Endothelial cell (in vitro differentiated cells): ENCODE data around the gene FBLN2. TPM values are rescaled to one million over a fixed set of nuclear protein-coding genes. Genes with fewer than 3 reads are reported as not detected.

Experiments
- DNase-seq: peaks from one replicate; pipeline ENCODE4 v3.0.0; 2021; ENCODE audit warnings: low spot score
- H3K27ac Mint-ChIP-seq: one replicate; pipeline ENCODE4 v1.8.0; 2021; ENCODE audit warnings: mixed read lengths, inconsistent platforms; ENCODE audit not compliant: unreplicated experiment
- H3K27me3 Mint-ChIP-seq: one replicate; pipeline ENCODE4 v1.8.0; 2021; ENCODE audit warnings: mild to moderate bottlenecking, moderate library complexity, mixed read lengths, inconsistent platforms; ENCODE audit not compliant: unreplicated experiment
- H3K36me3 Mint-ChIP-seq: one replicate; pipeline ENCODE4 v1.8.0; 2021; ENCODE audit warnings: mild to moderate bottlenecking, low read depth, mixed read lengths, inconsistent platforms; ENCODE audit not compliant: unreplicated experiment
- H3K4me1 Mint-ChIP-seq: one replicate; pipeline ENCODE4 v1.8.0; 2021; ENCODE audit warnings: mild to moderate bottlenecking, mixed read lengths, inconsistent platforms; ENCODE audit not compliant: unreplicated experiment
- H3K4me3 Mint-ChIP-seq: one replicate; pipeline ENCODE4 v1.8.0; 2021; ENCODE audit warnings: mild to moderate bottlenecking, mixed read lengths, inconsistent platforms; ENCODE audit not compliant: unreplicated experiment
- H3K9me3 Mint-ChIP-seq: one replicate; pipeline ENCODE4 v1.8.0; 2021; ENCODE audit warnings: mixed read lengths, inconsistent platforms; ENCODE audit not compliant: unreplicated experiment
- CTCF ChIP-seq: fragments of 200-600 bp; sonication (generic); IDR thresholded peaks from one replicate; pipeline ENCODE4 v1.5.0; 2021; ENCODE audit warnings: antibody characterized with exemption; ENCODE audit not compliant: unreplicated experiment
- total RNA-seq: library from RNA; stranded (reverse); fragmentation: NEBNext Ultra II Directional; extraction: Animal tissue kit (Norgen Biotek cat#: 25700); gene quantifications from one replicate; pipeline ENCODE4 v1.2.1, GENCODE V29; 2021; ENCODE audit not compliant: unreplicated experiment

Gene FBLN2
- total RNA-seq, 1 donor from 2014 or later = 10.5 TPM

DNA sequence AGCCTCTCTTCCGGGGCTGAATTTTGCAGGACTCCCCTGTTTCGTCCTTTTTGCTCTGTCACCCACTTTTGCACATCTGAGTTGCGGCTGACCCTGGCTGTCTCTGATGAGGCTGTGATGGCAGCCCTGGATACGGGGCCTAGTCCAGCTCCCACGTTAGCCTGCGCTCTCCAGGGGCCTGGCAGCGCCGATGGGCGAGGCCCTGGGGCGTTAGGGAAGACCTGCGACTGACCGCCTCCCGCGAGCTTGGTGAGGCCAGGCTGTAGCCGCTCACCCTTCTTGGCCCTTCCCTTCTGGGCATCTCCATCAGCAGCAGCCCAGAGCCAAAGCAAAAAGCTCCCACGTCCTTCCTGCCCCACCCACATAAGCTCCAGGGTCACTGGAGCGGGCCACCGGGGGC lies 85.2 kb downstream of the FBLN2 start:
- peaks cover 14% of the 10 kb centered on the region for H3K27me3 Mint-ChIP-seq
- no peaks in the 10 kb centered on the region for H3K4me1 Mint-ChIP-seq
- no peak for TF ChIP-seq CTCF
- DNase-seq = no peak
- no peaks in the 10 kb centered on the region for H3K9me3 Mint-ChIP-seq
- H3K4me3 Mint-ChIP-seq = no peak overlapping the region
- peaks cover 3% of the 10 kb centered on the region for H3K36me3 Mint-ChIP-seq
- no peak overlapping the region for H3K27ac Mint-ChIP-seq

DNA sequence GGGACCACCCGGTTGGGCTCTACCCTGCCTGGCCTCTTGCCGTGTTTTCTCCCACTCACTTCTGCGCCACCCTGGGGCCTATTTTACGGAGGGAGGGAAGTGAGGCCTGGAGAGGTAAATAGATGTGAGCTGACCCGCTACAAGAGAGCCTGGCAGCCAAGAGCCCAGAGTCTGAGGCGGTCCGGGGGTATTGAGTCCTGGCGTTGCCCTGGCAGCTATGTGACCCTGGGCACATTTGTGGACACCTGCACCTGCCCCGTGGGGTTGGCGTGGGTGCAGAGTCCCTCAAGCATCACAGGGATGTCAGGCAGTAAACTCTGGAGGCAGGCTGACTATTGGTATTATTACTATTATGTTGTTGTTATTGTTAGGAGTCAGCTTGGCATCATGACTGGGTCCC lies 85.7 kb downstream of the FBLN2 start:
- no peak for TF ChIP-seq CTCF
- Mint-ChIP-seq H3K4me1 (no peaks in the 10 kb centered on the region), H3K4me3 (no peak overlapping the region), H3K9me3 (no peaks in the 10 kb centered on the region), H3K27ac (no peak overlapping the region), H3K36me3 (peaks cover 3% of the 10 kb centered on the region), H3K27me3 (peaks cover 16% of the 10 kb centered on the region)
- DNase-seq = no peak

- no peak overlapping the region for H3K27ac Mint-ChIP-seq
- H3K36me3 Mint-ChIP-seq = peaks cover 3% of the 10 kb centered on the region
- no peaks in the 10 kb centered on the region for H3K9me3 Mint-ChIP-seq
- DNase-seq = no peak
- H3K27me3 Mint-ChIP-seq = peaks cover 16% of the 10 kb centered on the region
- no peak overlapping the region for H3K4me3 Mint-ChIP-seq
- no peaks in the 10 kb centered on the region for H3K4me1 Mint-ChIP-seq
- no peak for TF ChIP-seq CTCF
These were observed 87.3 kb downstream of the FBLN2 start for GRCh38 chr3:13636186-13636585.

- Mint-ChIP-seq H3K36me3 (peaks cover 3% of the 10 kb centered on the region), H3K27ac (no peak overlapping the region), H3K4me1 (no peaks in the 10 kb centered on the region), H3K9me3 (no peaks in the 10 kb centered on the region), H3K4me3 (no peak overlapping the region), H3K27me3 (peaks cover 12% of the 10 kb centered on the region)
- no peak for TF ChIP-seq CTCF
- DNase-seq = no peak
These were observed 87.9 kb downstream of the FBLN2 start for GRCh38 chr3:13636874-13637273.

DNA sequence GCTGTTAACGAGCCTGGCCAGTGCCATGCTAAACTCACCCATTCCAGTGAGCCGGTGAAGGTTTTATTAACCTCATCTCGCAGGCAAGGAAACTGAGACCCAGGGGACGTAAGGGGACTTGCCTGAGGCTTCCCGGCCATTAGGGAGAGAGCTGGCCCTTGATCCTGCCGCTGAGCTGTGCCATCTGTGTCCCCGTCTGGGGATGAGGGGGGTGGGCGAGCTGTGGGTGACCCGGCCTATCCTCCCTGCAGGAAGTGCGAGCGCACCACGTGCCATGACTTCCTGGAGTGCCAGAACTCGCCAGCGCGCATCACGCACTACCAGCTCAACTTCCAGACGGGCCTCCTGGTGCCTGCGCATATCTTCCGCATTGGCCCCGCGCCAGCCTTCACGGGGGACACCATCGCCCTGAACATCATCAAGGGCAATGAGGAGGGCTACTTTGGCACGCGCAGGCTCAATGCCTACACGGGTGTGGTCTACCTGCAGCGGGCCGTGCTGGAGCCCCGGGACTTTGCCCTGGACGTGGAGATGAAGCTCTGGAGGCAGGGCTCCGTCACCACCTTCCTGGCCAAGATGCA lies 88.5 kb downstream of the FBLN2 start:
- no peak overlapping the region for H3K27ac Mint-ChIP-seq
- TF ChIP-seq CTCF = no peak
- no peak overlapping the region for H3K4me3 Mint-ChIP-seq
- H3K9me3 Mint-ChIP-seq = no peaks in the 10 kb centered on the region
- no peak for DNase-seq
- H3K27me3 Mint-ChIP-seq = peaks cover 11% of the 10 kb centered on the region
- H3K4me1 Mint-ChIP-seq = no peaks in the 10 kb centered on the region
- H3K36me3 Mint-ChIP-seq = peaks cover 3% of the 10 kb centered on the region
